ENCODE results near the gene COL6A1. TPM values are rescaled to one million over a fixed set of nuclear protein-coding genes. Genes with fewer than 3 reads are reported as not detected.
"Not testable (repeated sequence)": the region's sequence is repeated elsewhere in the genome, so short reads cannot be mapped to it uniquely, and the experiment has no call there.

COL6A1 gene
- total RNA-seq, 2 experiments from 2014 or later: 0.57 to 0.69 TPM

GRCh38 chr21:45948576-45949141, 32.9 kb upstream of the COL6A1 start:
- no peaks in the 10 kb centered on the region for H3K9me3 Mint-ChIP-seq (ENCODE audit: low read depth)
- intact Hi-C loops (cut with DNase I, micrococcal nuclease): no loop called here
- H3K4me3 Mint-ChIP-seq: no peak overlapping the region
- CTCF ChIA-PET: interaction anchor here (0.6 to 0.7 kb wide), 2 partner anchors 104 to 392 kb away, joined by 3 to 4 read pairs; no protein-coding TSS in a partner anchor
- H3K27me3 Mint-ChIP-seq: peaks cover 10% of the 10 kb centered on the region
- H3K36me3 Mint-ChIP-seq (ENCODE audit: low read depth): no peaks in the 10 kb centered on the region
- DNase-seq (no peak), ATAC-seq (no peak)
- POLR2A ChIA-PET: no interaction called here
- no peaks in the 10 kb centered on the region for H3K4me1 Mint-ChIP-seq
- H3K27ac Mint-ChIP-seq: no peak overlapping the region

- Mint-ChIP-seq H3K36me3 (ENCODE audit: low read depth) (no peaks in the 10 kb centered on the region), H3K27me3 (peaks cover 10% of the 10 kb centered on the region), H3K9me3 (ENCODE audit: low read depth) (no peaks in the 10 kb centered on the region), H3K4me1 (no peaks in the 10 kb centered on the region), H3K27ac (no peak overlapping the region), H3K4me3 (no peak overlapping the region)
- ATAC-seq (no peak), DNase-seq (no peak)
- ChIA-PET CTCF (no interaction called here), POLR2A (no interaction called here)
- intact Hi-C loops (cut with DNase I, micrococcal nuclease): no loop called here
Measured at GRCh38 chr21:45949928-45950739, 31.4 kb upstream of the COL6A1 start.

- Mint-ChIP-seq H3K27ac (no peak overlapping the region), H3K9me3 (ENCODE audit: low read depth) (no peaks in the 10 kb centered on the region), H3K27me3 (peaks cover 10% of the 10 kb centered on the region), H3K36me3 (ENCODE audit: low read depth) (no peaks in the 10 kb centered on the region), H3K4me3 (no peak overlapping the region), H3K4me1 (no peaks in the 10 kb centered on the region)
- intact Hi-C loops (cut with DNase I, micrococcal nuclease): no loop called here
- ChIA-PET CTCF (no interaction called here), POLR2A (no interaction called here)
- DNase-seq: no peak
- ATAC-seq: no peak
Measured at GRCh38 chr21:45950740-45951515, 30.6 kb upstream of the COL6A1 start.

GRCh38 chr21:45951676-45952075, 29.9 kb upstream of the COL6A1 start:
- no peak for DNase-seq
- ChIA-PET CTCF (no interaction called here), POLR2A (no interaction called here)
- H3K4me1 Mint-ChIP-seq: no peaks in the 10 kb centered on the region
- H3K4me3 Mint-ChIP-seq: no peak overlapping the region
- ATAC-seq: no peak
- no peak overlapping the region for H3K27ac Mint-ChIP-seq
- no peaks in the 10 kb centered on the region for H3K36me3 Mint-ChIP-seq (ENCODE audit: low read depth)
- peaks cover 15% of the 10 kb centered on the region for H3K27me3 Mint-ChIP-seq
- intact Hi-C loops (cut with DNase I, micrococcal nuclease): no loop called here
- H3K9me3 Mint-ChIP-seq (ENCODE audit: low read depth): no peaks in the 10 kb centered on the region

- intact Hi-C loops (cut with DNase I, micrococcal nuclease); ATAC-seq; H3K4me1 Mint-ChIP-seq; POLR2A ChIA-PET; H3K9me3 Mint-ChIP-seq (ENCODE audit: low read depth); H3K4me3 Mint-ChIP-seq; H3K27ac Mint-ChIP-seq; DNase-seq; CTCF ChIA-PET; H3K36me3 Mint-ChIP-seq (ENCODE audit: low read depth): not testable (repeated sequence)
- H3K27me3 Mint-ChIP-seq: peaks cover 15% of the 10 kb centered on the region
Measured at GRCh38 chr21:45952527-45952926, 29.0 kb upstream of the COL6A1 start.

GRCh38 chr21:45952974-45953373, 28.6 kb upstream of the COL6A1 start:
- no peak overlapping the region for H3K27ac Mint-ChIP-seq
- no peak for ATAC-seq
- no peaks in the 10 kb centered on the region for H3K4me1 Mint-ChIP-seq
- no peak for DNase-seq
- H3K27me3 Mint-ChIP-seq: peaks cover 15% of the 10 kb centered on the region
- ChIA-PET CTCF (interaction anchor here (0.5 kb wide), 1 partner anchor 574 kb away, joined by 3 read pairs; no protein-coding TSS in a partner anchor), POLR2A (no interaction called here)
- no peaks in the 10 kb centered on the region for H3K36me3 Mint-ChIP-seq (ENCODE audit: low read depth)
- H3K4me3 Mint-ChIP-seq: no peak overlapping the region
- intact Hi-C loops (cut with DNase I, micrococcal nuclease): no loop called here
- H3K9me3 Mint-ChIP-seq (ENCODE audit: low read depth): no peaks in the 10 kb centered on the region

GRCh38 chr21:45954261-45954660, 27.3 kb upstream of the COL6A1 start:
- DNase-seq: no peak
- Mint-ChIP-seq H3K36me3 (ENCODE audit: low read depth) (no peaks in the 10 kb centered on the region), H3K9me3 (ENCODE audit: low read depth) (no peaks in the 10 kb centered on the region), H3K4me1 (no peaks in the 10 kb centered on the region), H3K4me3 (no peak overlapping the region), H3K27ac (no peak overlapping the region), H3K27me3 (peaks cover 15% of the 10 kb centered on the region)
- ChIA-PET POLR2A (no interaction called here), CTCF (no interaction called here)
- intact Hi-C loops (cut with DNase I, micrococcal nuclease): no loop called here
- no peak for ATAC-seq

- no peaks in the 10 kb centered on the region for H3K9me3 Mint-ChIP-seq (ENCODE audit: low read depth)
- no peak overlapping the region for H3K4me3 Mint-ChIP-seq
- no peaks in the 10 kb centered on the region for H3K36me3 Mint-ChIP-seq (ENCODE audit: low read depth)
- ChIA-PET CTCF (no interaction called here), POLR2A (interaction anchor here (0.6 kb wide), 1 partner anchor 124 kb away, joined by 3 read pairs; no protein-coding TSS in a partner anchor)
- H3K27ac Mint-ChIP-seq: no peak overlapping the region
- H3K27me3 Mint-ChIP-seq: peaks cover 15% of the 10 kb centered on the region
- no peak for DNase-seq
- no peak for ATAC-seq
- intact Hi-C loops (cut with DNase I, micrococcal nuclease): no loop called here
- no peaks in the 10 kb centered on the region for H3K4me1 Mint-ChIP-seq
Measured at GRCh38 chr21:45954921-45955320, 26.6 kb upstream of the COL6A1 start.

GRCh38 chr21:45957551-45957950, 24.0 kb upstream of the COL6A1 start:
- Mint-ChIP-seq H3K27me3 (peaks cover 13% of the 10 kb centered on the region), H3K4me3 (no peak overlapping the region), H3K27ac (no peak overlapping the region), H3K4me1 (no peaks in the 10 kb centered on the region), H3K36me3 (ENCODE audit: low read depth) (no peaks in the 10 kb centered on the region), H3K9me3 (ENCODE audit: low read depth) (peaks cover 4% of the 10 kb centered on the region)
- ATAC-seq: no peak
- POLR2A ChIA-PET: no interaction called here
- no peak for DNase-seq
- CTCF ChIA-PET: no interaction called here
- intact Hi-C loops (cut with DNase I, micrococcal nuclease): no loop called here

- intact Hi-C loops (cut with DNase I, micrococcal nuclease): no loop called here
- Mint-ChIP-seq H3K36me3 (ENCODE audit: low read depth) (no peaks in the 10 kb centered on the region), H3K4me3 (no peak overlapping the region), H3K9me3 (ENCODE audit: low read depth) (peaks cover 4% of the 10 kb centered on the region), H3K27ac (no peak overlapping the region), H3K27me3 (peaks cover 11% of the 10 kb centered on the region), H3K4me1 (no peaks in the 10 kb centered on the region)
- ChIA-PET CTCF (no interaction called here), POLR2A (no interaction called here)
- DNase-seq: no peak
- ATAC-seq: no peak
Measured at GRCh38 chr21:45957981-45958600, 23.5 kb upstream of the COL6A1 start.

GRCh38 chr21:45959182-45959581, 22.4 kb upstream of the COL6A1 start:
- no peaks in the 10 kb centered on the region for H3K36me3 Mint-ChIP-seq (ENCODE audit: low read depth)
- no peaks in the 10 kb centered on the region for H3K4me1 Mint-ChIP-seq
- H3K27me3 Mint-ChIP-seq: peaks cover 11% of the 10 kb centered on the region
- H3K27ac Mint-ChIP-seq: no peak overlapping the region
- DNase-seq (no peak), ATAC-seq (no peak)
- ChIA-PET POLR2A (no interaction called here), CTCF (no interaction called here)
- no peak overlapping the region for H3K4me3 Mint-ChIP-seq
- intact Hi-C loops (cut with DNase I, micrococcal nuclease): no loop called here
- H3K9me3 Mint-ChIP-seq (ENCODE audit: low read depth): peaks cover 4% of the 10 kb centered on the region
